Measurements from ENCODE around the gene ASB15. TPM values are rescaled to one million over a fixed set of nuclear protein-coding genes. Genes with fewer than 3 reads are reported as not detected.

ASB15 gene
- total RNA-seq, 2 experiments from 2014 or later: not detected

- ChIA-PET POLR2A (no interaction called here), CTCF (no interaction called here)
- Mint-ChIP-seq H3K4me3 (no peak overlapping the region), H3K9me3 (no peaks in the 10 kb centered on the region), H3K36me3 (ENCODE audit: low read depth) (peaks cover 8% of the 10 kb centered on the region), H3K27me3 (no peaks in the 10 kb centered on the region), H3K4me1 (no peaks in the 10 kb centered on the region), H3K27ac (no peak overlapping the region)
- DNase-seq: no peak
Observed at GRCh38 chr7:123687161-123687560, 85.5 kb downstream of the ASB15 start.

- Mint-ChIP-seq H3K4me1 (no peaks in the 10 kb centered on the region), H3K36me3 (ENCODE audit: low read depth) (peaks cover 10% of the 10 kb centered on the region), H3K27ac (no peak overlapping the region), H3K9me3 (no peaks in the 10 kb centered on the region), H3K4me3 (no peak overlapping the region), H3K27me3 (no peaks in the 10 kb centered on the region)
- POLR2A ChIA-PET: no interaction called here
- CTCF ChIA-PET: no interaction called here
- no peak for DNase-seq
Observed at GRCh38 chr7:123687727-123688126, 86.1 kb downstream of the ASB15 start.

Other genes with a start within 250 kb of the ASB15 start
- not detected for gene IQUB, start 67.2 kb upstream of the ASB15 start, total RNA-seq
- 10 to 100 TPM; 45.4 to 49.7 TPM for gene NDUFA5, start 44.0 kb upstream of the ASB15 start, total RNA-seq
- not detected for gene LMOD2, start 54.0 kb downstream of the ASB15 start, total RNA-seq
- gene WASL, start 147.2 kb downstream of the ASB15 start, total RNA-seq: 1 to 10 TPM; 6.2 to 7.7 TPM
- under 1 TPM; 0.10 to 0.54 TPM for gene HYAL4, start 243.3 kb downstream of the ASB15 start, total RNA-seq

Data from activated CD4-positive, alpha-beta T cell treated with anti-CD3 and anti-CD28 coated beads, Interleukin-2, amount 10 ng/mL, durations not matched to agents 7 days and 5 days (primary cell).